Measurements from ENCODE around the gene RBMS1. TPM values are rescaled to one million over a fixed set of nuclear protein-coding genes. Genes with fewer than 3 reads are reported as not detected.

The RBMS1 gene
- total RNA-seq, 1 donor from 2014 or later = 51.1 TPM

DNA sequence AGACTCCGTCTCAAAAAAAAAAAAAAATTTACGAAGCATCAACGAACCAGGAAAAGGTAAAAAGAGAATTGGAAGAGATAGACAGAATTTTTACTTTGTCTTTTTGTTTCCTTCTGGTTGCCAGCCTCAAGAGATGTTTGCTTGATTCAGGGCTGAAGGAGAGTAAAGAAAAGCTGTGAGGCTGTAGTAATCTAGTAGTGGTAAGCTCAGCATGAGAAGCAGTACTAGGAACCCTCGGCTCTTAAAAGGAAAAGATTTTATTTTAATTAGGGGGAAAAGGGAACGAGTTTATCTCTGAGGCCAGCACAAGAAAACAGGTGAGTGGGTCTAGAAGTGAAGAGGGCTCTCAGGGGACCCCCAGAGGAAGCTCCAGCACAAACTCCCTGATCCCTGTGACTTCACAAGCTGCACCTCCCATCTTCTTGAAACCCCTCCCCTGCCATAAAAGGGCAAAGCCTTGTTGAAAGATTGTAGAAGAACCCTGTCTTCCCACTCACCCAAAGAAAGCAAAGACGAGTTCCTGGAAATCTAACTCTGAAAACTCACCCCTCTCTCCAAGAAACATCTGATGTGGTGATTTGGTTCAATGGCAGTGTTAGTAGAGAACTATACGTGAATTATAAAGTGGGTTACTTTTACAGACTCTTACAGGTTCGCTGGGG, 8.6 kb downstream of the RBMS1 start:
- Histone ChIP-seq H3K36me3 (no peaks in the 10 kb centered on the region), H3K9me3 (no peaks in the 10 kb centered on the region), H3K4me3 (no peak overlapping the region), H3K4me1 (peaks cover 0 to 10% of the 10 kb centered on the region in 2 donors), H3K27ac (peak overlapping the region; percentile 42 to 56), H3K27me3 (no peaks in the 10 kb centered on the region)
- no peak for DNase-seq (ENCODE audit: low spot score in 2 of 2)
- TF ChIP-seq, protein P1, sequence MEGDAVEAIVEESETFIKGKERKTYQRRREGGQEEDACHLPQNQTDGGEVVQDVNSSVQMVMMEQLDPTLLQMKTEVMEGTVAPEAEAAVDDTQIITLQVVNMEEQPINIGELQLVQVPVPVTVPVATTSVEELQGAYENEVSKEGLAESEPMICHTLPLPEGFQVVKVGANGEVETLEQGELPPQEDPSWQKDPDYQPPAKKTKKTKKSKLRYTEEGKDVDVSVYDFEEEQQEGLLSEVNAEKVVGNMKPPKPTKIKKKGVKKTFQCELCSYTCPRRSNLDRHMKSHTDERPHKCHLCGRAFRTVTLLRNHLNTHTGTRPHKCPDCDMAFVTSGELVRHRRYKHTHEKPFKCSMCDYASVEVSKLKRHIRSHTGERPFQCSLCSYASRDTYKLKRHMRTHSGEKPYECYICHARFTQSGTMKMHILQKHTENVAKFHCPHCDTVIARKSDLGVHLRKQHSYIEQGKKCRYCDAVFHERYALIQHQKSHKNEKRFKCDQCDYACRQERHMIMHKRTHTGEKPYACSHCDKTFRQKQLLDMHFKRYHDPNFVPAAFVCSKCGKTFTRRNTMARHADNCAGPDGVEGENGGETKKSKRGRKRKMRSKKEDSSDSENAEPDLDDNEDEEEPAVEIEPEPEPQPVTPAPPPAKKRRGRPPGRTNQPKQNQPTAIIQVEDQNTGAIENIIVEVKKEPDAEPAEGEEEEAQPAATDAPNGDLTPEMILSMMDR (IDR thresholded peaks at IDR 0.05) = no peak
- intact Hi-C loops (cut with DNase I) = no loop called here

DNA sequence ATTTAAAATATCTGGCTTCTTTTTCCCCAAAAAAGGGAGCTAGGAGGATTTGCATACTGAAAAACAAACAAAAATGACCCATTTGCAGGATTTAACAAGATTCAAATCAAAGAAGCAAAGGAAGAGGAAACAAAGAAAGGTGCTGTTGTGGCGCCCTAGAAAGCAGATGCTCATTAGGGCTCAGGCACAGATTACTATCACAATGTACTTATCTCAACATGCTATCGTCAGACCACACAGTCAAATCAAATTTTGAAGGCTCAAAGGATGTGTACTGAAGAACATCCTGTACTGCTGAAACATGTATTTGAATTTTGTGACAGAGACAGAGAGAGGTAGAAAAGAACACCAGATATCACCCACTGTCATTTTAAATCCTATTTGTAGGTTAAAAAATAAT, 10.9 kb downstream of the RBMS1 start:
- Histone ChIP-seq H3K4me1 (peaks cover 0 to 18% of the 10 kb centered on the region in 2 donors), H3K9me3 (no peaks in the 10 kb centered on the region), H3K27me3 (no peaks in the 10 kb centered on the region), H3K36me3 (no peaks in the 10 kb centered on the region), H3K27ac (no peak overlapping the region), H3K4me3 (no peak overlapping the region)
- no peak for DNase-seq (ENCODE audit: low spot score in 2 of 2)
- intact Hi-C loops (cut with DNase I) = no loop called here
- TF ChIP-seq, protein P1 (IDR thresholded peaks at IDR 0.05) = no peak

DNA sequence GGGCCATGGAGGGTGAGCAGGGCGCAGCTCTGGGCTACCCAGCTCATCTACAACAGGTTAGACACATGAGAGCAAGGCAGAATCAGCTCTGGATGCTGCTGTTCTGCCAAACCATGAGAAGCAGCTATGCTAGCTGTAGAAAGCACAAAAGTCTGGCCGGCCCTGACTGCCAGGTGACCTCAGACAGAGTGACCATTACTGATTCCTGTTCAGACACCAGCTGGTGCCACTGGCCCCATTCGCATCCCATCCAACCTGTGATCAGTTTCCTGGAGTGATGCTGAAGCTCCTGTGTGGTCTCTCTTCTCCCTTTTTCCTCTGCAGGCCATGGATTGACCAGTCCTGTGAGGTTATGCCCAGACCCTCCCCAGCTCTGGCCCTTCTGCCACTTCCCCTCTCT, 14.3 kb downstream of the RBMS1 start:
- no peaks in the 10 kb centered on the region for H3K9me3 ChIP-seq
- no peaks in the 10 kb centered on the region for H3K36me3 ChIP-seq
- peaks cover 0 to 17% of the 10 kb centered on the region in 2 donors for H3K4me1 ChIP-seq
- intact Hi-C loops (cut with DNase I) = no loop called here
- TF ChIP-seq, protein P1 (IDR thresholded peaks at IDR 0.05) = no peak
- H3K4me3 ChIP-seq = no peak overlapping the region
- peak overlapping the region in 1 of 2 donors; percentile 5 for H3K27ac ChIP-seq
- H3K27me3 ChIP-seq = no peaks in the 10 kb centered on the region
- DNase-seq (ENCODE audit: low spot score in 2 of 2) = no peak

DNA sequence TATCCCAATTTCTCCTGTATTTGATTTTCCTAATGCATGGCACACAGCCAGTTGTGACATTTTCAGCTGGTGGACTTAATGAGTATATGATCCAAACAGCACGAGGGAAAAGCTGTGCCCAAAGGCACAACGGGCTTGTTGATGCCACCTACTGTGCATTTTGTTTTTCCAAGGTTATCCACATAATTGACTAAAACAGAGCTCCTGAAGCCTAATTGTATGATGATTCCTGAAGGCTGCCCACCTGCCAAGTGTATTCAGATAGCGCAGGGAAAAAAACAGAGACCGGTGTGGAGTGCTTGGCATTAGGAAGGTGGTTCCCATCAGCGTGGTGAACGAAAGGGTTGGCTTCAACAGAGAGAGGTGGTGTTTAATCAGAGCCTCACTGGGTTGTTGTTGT, 14.9 kb downstream of the RBMS1 start:
- Histone ChIP-seq H3K4me1 (peaks cover 0 to 18% of the 10 kb centered on the region in 2 donors), H3K9me3 (no peaks in the 10 kb centered on the region), H3K36me3 (no peaks in the 10 kb centered on the region), H3K4me3 (no peak overlapping the region), H3K27me3 (no peaks in the 10 kb centered on the region), H3K27ac (peak overlapping the region in 1 of 2 donors; percentile 5)
- DNase-seq (ENCODE audit: low spot score in 2 of 2) = no peak
- intact Hi-C loops (cut with DNase I) = no loop called here
- TF ChIP-seq, protein P1 (IDR thresholded peaks at IDR 0.05) = no peak

DNA sequence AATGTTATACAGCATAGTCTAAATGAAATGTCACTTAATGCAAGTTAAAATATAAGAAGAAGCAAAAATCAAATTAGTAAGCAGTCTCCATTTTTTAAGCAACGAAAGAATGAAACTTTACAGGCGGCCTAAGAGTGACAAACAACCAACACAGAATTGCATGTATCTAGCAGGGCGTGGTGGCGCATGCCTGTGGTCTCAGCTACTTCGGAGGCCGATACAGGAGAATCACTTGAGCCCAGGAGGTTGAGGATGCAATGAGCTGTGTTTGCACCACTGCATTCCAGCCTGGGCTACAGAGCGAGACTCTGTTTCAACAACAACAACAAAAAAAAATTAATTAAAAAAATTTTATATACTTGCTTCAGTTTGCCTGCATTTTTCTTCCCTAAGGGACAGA, 16.6 kb downstream of the RBMS1 start:
- intact Hi-C loops (cut with DNase I) = no loop called here
- Histone ChIP-seq H3K36me3 (no peaks in the 10 kb centered on the region), H3K9me3 (no peaks in the 10 kb centered on the region), H3K4me1 (peaks cover 0 to 24% of the 10 kb centered on the region in 2 donors), H3K27ac (no peak overlapping the region), H3K27me3 (no peaks in the 10 kb centered on the region), H3K4me3 (no peak overlapping the region)
- TF ChIP-seq, protein P1 (IDR thresholded peaks at IDR 0.05) = no peak
- no peak for DNase-seq (ENCODE audit: low spot score in 2 of 2)
